Nephron (organoid): ENCODE data around the gene HINT3.
"Not testable (repeated sequence)": the region's sequence is repeated elsewhere in the genome, so short reads cannot be mapped to it uniquely, and the experiment has no call there.

Source experiments
- H3K27ac Mint-ChIP-seq, 3 experiments: 2 replicates each; pipeline ENCODE4 v1.8.0; 2020; ENCODE audit warnings: mixed read lengths in 3 of 3, mild to moderate bottlenecking in 2 of 3, moderate library complexity in 1 of 3
- H3K27me3 Mint-ChIP-seq: 2 replicates; pipeline ENCODE4 v1.8.0; 2021; ENCODE audit warnings: low read depth, mild to moderate bottlenecking, moderate library complexity, mixed read lengths
- H3K36me3 Mint-ChIP-seq: 2 replicates; pipeline ENCODE4 v1.8.0; 2020; ENCODE audit warnings: low read depth, mixed read lengths
- H3K4me1 Mint-ChIP-seq: 2 replicates; pipeline ENCODE4 v1.8.0; 2020; ENCODE audit warnings: mixed read lengths
- H3K4me3 Mint-ChIP-seq, 3 experiments: 2 replicates each; pipeline ENCODE4 v1.8.0; 2020; ENCODE audit warnings: mild to moderate bottlenecking in 3 of 3, mixed read lengths in 3 of 3, moderate library complexity in 2 of 3
- H3K9me3 Mint-ChIP-seq: 2 replicates; pipeline ENCODE4 v1.8.0; 2020; ENCODE audit warnings: mixed read lengths
- TF ChIP-seq, protein P1 (sequence below), 3 experiments: fragments of 200-600 bp; sonication (generic); IDR thresholded peaks; one replicate each; pipeline ENCODE4 v1.5.0; 2021; ENCODE audit warnings: antibody characterized with exemption in 3 of 3; ENCODE audit not compliant: unreplicated experiment in 3 of 3

HINT3 gene

DNA sequence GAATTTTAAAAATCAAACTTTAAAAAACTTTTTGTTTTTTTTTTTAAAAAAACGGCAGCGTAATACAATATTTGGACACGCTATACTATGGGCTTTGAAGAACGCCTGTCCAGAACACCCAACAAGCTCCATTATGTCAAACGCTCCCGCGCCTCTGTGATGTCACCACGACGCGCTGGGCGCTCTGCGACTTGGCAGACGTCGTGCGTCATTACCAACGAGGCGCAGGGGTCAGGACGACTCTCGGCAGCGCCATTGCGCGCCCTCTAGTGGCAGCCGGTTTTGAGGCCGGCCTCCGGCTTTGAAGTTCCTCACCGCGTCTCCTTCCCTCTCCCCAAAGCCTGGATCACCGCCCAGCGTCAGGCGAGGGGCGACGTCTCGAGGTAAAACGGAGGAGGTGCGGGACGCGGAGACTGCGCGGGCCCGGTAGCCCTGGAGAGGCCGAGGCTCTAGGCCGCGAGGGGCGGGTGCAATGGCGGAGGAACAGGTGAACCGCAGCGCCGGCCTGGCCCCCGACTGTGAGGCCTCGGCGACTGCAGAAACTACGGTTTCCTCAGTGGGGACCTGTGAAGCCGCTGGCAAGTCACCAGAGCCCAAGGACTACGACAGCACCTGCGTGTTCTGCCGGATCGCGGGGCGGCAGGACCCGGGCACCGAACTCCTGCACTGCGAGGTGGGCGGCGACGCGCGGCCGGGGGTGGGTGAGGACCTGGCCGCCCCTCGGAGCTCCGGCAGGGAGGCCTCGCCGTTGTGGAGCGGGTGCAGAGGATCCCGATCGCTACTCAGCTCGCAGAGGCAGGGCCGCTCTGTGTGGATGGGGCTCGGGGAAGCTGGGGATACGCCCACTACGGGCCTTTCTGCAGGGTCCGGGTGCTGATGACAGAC, at the start of gene HINT3:
Gene HINT3 (plus strand): TSS at position 265 of the 885 bp plus-strand sequence. CDS start 208 bp downstream, at position 473.
- TF ChIP-seq, protein P1, sequence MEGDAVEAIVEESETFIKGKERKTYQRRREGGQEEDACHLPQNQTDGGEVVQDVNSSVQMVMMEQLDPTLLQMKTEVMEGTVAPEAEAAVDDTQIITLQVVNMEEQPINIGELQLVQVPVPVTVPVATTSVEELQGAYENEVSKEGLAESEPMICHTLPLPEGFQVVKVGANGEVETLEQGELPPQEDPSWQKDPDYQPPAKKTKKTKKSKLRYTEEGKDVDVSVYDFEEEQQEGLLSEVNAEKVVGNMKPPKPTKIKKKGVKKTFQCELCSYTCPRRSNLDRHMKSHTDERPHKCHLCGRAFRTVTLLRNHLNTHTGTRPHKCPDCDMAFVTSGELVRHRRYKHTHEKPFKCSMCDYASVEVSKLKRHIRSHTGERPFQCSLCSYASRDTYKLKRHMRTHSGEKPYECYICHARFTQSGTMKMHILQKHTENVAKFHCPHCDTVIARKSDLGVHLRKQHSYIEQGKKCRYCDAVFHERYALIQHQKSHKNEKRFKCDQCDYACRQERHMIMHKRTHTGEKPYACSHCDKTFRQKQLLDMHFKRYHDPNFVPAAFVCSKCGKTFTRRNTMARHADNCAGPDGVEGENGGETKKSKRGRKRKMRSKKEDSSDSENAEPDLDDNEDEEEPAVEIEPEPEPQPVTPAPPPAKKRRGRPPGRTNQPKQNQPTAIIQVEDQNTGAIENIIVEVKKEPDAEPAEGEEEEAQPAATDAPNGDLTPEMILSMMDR (IDR thresholded peaks at IDR 0.05; ENCODE audit: unreplicated experiment in 3 of 3), result peak; percentile 96 to 100 (median 100)
- Mint-ChIP-seq H3K4me3 (peak within 1 kb of the TSS in 1 of 3 experiments; percentile 79), H3K27ac (peak within 1 kb of the TSS in 1 of 3 experiments; percentile 91), H3K9me3 (no peaks in the 10 kb centered on the region), H3K27me3 (no peaks in the 10 kb centered on the region), H3K4me1 (no peaks in the 10 kb centered on the region), H3K36me3 (no peaks in the 10 kb centered on the region)

GRCh38 chr6:125910527-125910926, 46.0 kb upstream of the HINT3 start:
- Mint-ChIP-seq H3K4me1 (peaks cover 26% of the 10 kb centered on the region), H3K36me3 (peaks cover 10% of the 10 kb centered on the region), H3K27ac (peak overlapping the region; percentile 7 to 45 (median 20)), H3K4me3 (no peak overlapping the region), H3K27me3 (no peaks in the 10 kb centered on the region), H3K9me3 (no peaks in the 10 kb centered on the region)
- TF ChIP-seq, protein P1 (IDR thresholded peaks at IDR 0.05; ENCODE audit: unreplicated experiment in 3 of 3), result no peak

DNA sequence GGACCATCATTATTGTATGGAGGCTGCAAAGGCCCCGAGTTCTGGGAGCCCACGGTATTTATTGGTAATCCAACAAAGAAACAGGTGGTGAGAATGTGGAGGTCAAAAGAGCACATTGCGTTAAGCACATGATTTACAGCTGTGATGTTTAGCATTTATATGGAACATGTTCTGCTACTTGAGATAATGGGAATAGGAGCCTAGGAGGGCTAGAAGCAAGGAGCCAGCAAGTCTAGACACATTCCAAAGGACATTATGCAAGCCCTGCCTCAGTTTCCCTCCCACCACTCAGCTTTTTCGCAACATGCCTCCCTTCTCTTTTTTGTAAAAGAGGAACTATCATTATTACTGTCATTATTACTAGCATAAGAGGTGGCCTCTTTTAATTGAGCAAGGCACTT, 45.5 kb upstream of the HINT3 start:
- peaks cover 26% of the 10 kb centered on the region for H3K4me1 Mint-ChIP-seq
- not testable (repeated sequence) for H3K9me3 Mint-ChIP-seq, H3K27me3 Mint-ChIP-seq, H3K4me3 Mint-ChIP-seq
- H3K36me3 Mint-ChIP-seq, result peaks cover 12% of the 10 kb centered on the region
- peak overlapping the region; percentile 7 to 45 (median 20) for H3K27ac Mint-ChIP-seq

DNA sequence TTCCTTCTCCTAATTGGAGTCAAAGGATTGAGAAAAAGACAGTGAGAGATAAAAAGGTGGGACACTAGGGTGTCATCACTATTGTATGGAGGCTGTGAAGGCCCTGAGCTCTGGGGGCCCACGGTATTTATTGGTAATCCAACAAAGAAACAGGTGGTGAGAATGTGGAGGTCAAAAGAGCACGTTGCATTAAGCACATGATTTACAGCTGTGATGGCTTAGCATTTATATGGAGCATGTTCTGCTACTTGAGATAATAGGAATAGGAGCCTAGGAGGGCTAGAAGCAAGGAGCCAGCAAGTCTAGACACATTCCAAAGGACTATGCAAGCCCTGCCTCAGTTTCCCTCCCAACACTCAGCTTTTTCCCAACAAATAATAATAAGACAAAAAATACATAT, 44.1 kb upstream of the HINT3 start:
- not testable (repeated sequence) for H3K4me3 Mint-ChIP-seq, H3K27me3 Mint-ChIP-seq, H3K9me3 Mint-ChIP-seq
- H3K27ac Mint-ChIP-seq, result peak overlapping the region in 1 of 3 experiments; percentile 29
- H3K36me3 Mint-ChIP-seq, result peaks cover 17% of the 10 kb centered on the region
- peaks cover 26% of the 10 kb centered on the region for H3K4me1 Mint-ChIP-seq

GRCh38 chr6:125913145-125913544, 43.4 kb upstream of the HINT3 start:
- H3K27ac Mint-ChIP-seq, result peak overlapping the region in 1 of 3 experiments; percentile 48
- TF ChIP-seq, protein P1 (IDR thresholded peaks at IDR 0.05; ENCODE audit: unreplicated experiment in 3 of 3), result no peak
- H3K4me3 Mint-ChIP-seq, result no peak overlapping the region
- H3K27me3 Mint-ChIP-seq, result no peaks in the 10 kb centered on the region
- H3K9me3 Mint-ChIP-seq, result no peaks in the 10 kb centered on the region
- H3K4me1 Mint-ChIP-seq, result peaks cover 26% of the 10 kb centered on the region
- H3K36me3 Mint-ChIP-seq, result peaks cover 19% of the 10 kb centered on the region

DNA sequence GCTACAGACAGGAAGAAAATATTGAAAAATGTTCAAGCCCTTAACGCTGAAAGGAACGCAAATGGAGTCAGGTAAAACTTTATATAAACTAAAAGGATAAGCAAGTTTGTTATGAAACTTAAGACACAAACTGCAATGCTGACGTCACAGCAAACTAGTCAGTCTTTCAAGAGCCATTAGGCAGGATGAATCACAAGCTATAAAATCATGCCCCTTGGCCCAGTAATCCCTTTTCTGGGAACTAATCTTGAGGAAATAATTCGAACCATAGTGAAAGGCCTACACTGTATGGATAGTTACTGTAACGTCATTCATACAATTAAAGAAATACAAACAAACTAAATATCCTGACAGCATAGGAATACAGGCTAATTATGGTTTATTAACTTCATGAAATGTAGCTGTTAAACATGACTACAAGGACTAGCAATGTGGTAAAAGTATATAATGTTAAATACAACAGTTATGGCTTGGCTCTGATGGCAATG, 42.7 kb upstream of the HINT3 start:
- TF ChIP-seq, protein P1 (IDR thresholded peaks at IDR 0.05; ENCODE audit: unreplicated experiment in 3 of 3), result no peak
- Mint-ChIP-seq H3K36me3 (peaks cover 19% of the 10 kb centered on the region), H3K4me3 (no peak overlapping the region), H3K27ac (peak overlapping the region; percentile 5 to 48 (median 45)), H3K27me3 (no peaks in the 10 kb centered on the region), H3K9me3 (no peaks in the 10 kb centered on the region), H3K4me1 (peaks cover 33% of the 10 kb centered on the region)
